Central memory CD4-positive, alpha-beta T cell (primary cell): ENCODE data around the gene CEACAM18.
"Not testable (repeated sequence)": the region's sequence is repeated elsewhere in the genome, so short reads cannot be mapped to it uniquely, and the experiment has no call there.

ENCODE experiments used
- DNase-seq: peaks from one replicate; pipeline ENCODE4 v3.0.0; 2022

CEACAM18 gene

GRCh38 chr19:51500931-51501330 is 22.6 kb downstream of the CEACAM18 start:
- not testable (repeated sequence) for DNase-seq

- no peak for DNase-seq
These were observed 23.4 kb downstream of the CEACAM18 start, which contains the start of gene SIGLEC12 for GRCh38 chr19:51501594-51502263. SIGLEC12 (minus strand) TSS chr19:51501800; CDS start chr19:51501733, 67 bp downstream.

- DNase-seq: no peak
These were observed 25.0 kb downstream of the CEACAM18 start for GRCh38 chr19:51503286-51503817.

- DNase-seq: no peak
These were observed 25.6 kb downstream of the CEACAM18 start for GRCh38 chr19:51503896-51504295.

- no peak for DNase-seq
These were observed 27.6 kb downstream of the CEACAM18 start for GRCh38 chr19:51505904-51506303.

- DNase-seq: no peak
These were observed 28.9 kb downstream of the CEACAM18 start for GRCh38 chr19:51507192-51507591.

- DNase-seq: no peak
These were observed 29.3 kb downstream of the CEACAM18 start for GRCh38 chr19:51507640-51508058.

GRCh38 chr19:51508059-51508733 is 29.9 kb downstream of the CEACAM18 start:
- DNase-seq: no peak

- no peak for DNase-seq
These were observed 31.7 kb downstream of the CEACAM18 start for GRCh38 chr19:51509823-51510660.

GRCh38 chr19:51511353-51511752 is 33.0 kb downstream of the CEACAM18 start:
- no peak for DNase-seq

GRCh38 chr19:51513968-51514367 is 35.6 kb downstream of the CEACAM18 start:
- DNase-seq: no peak

- peak; percentile 19 for DNase-seq
These were observed 36.6 kb downstream of the CEACAM18 start for GRCh38 chr19:51514866-51515481.

GRCh38 chr19:51520728-51521127 is 42.4 kb downstream of the CEACAM18 start:
- DNase-seq: no peak

GRCh38 chr19:51521357-51521756 is 43.0 kb downstream of the CEACAM18 start:
- no peak for DNase-seq

GRCh38 chr19:51521781-51522180 is 43.4 kb downstream of the CEACAM18 start:
- DNase-seq: no peak

- DNase-seq: no peak
These were observed 46.4 kb downstream of the CEACAM18 start for GRCh38 chr19:51524666-51525264.

- no peak for DNase-seq
These were observed 47.3 kb downstream of the CEACAM18 start for GRCh38 chr19:51525651-51526050.

GRCh38 chr19:51529301-51529700 is 51.0 kb downstream of the CEACAM18 start:
- DNase-seq: no peak

- DNase-seq: no peak
These were observed 52.3 kb downstream of the CEACAM18 start for GRCh38 chr19:51530616-51531015.

GRCh38 chr19:51531349-51532315 is 53.3 kb downstream of the CEACAM18 start, which contains the start of gene SIGLEC6:
SIGLEC6 (minus strand) TSS chr19:51531670; CDS start chr19:51531648, 22 bp downstream.
- DNase-seq: no peak

- DNase-seq: no peak
These were observed 57.2 kb downstream of the CEACAM18 start for GRCh38 chr19:51535535-51535934.
